ENCODE results near the gene TTC22. TPM values are rescaled to one million over a fixed set of nuclear protein-coding genes. Genes with fewer than 3 reads are reported as not detected.
A peak's percentile ranks its signal among the peaks of the same experiment; 100 is the strongest.

Gene TTC22
- not detected for total RNA-seq (ENCODE audit: unreplicated experiment)
- long read RNA-seq: 0 reads

- peak; percentile 19 for DNase-seq (ENCODE audit: low spot score)
- H3K4me3 Mint-ChIP-seq (ENCODE audit: unreplicated experiment): no peak within 1 kb of the TSS
- no peaks in the 10 kb centered on the region for H3K4me1 Mint-ChIP-seq (ENCODE audit: unreplicated experiment)
- H3K36me3 Mint-ChIP-seq (ENCODE audit: low read depth, unreplicated experiment): peaks cover 4% of the 10 kb centered on the region
- peaks cover 3% of the 10 kb centered on the region for H3K27me3 Mint-ChIP-seq (ENCODE audit: unreplicated experiment)
- no peak for TF ChIP-seq CTCF (IDR thresholded peaks at IDR 0.05; ENCODE audit: unreplicated experiment)
- no peak within 1 kb of the TSS for H3K27ac Mint-ChIP-seq (ENCODE audit: unreplicated experiment)
- H3K9me3 Mint-ChIP-seq (ENCODE audit: unreplicated experiment): no peaks in the 10 kb centered on the region
Observed at GRCh38 chr1:54800899-54801759, at the start of gene TTC22. Gene TTC22, minus strand, starts transcription at chr1:54801323. Its CDS starts 160 bp downstream, at chr1:54801163.

GRCh38 chr1:54850737-54851136, 49.6 kb upstream of the TTC22 start:
- Mint-ChIP-seq H3K27ac (ENCODE audit: unreplicated experiment) (no peak overlapping the region), H3K4me1 (ENCODE audit: unreplicated experiment) (no peaks in the 10 kb centered on the region), H3K9me3 (ENCODE audit: unreplicated experiment) (no peaks in the 10 kb centered on the region), H3K36me3 (ENCODE audit: low read depth, unreplicated experiment) (peaks cover 53% of the 10 kb centered on the region), H3K4me3 (ENCODE audit: unreplicated experiment) (no peak overlapping the region), H3K27me3 (ENCODE audit: unreplicated experiment) (peaks cover 2% of the 10 kb centered on the region)
- no peak for TF ChIP-seq CTCF (IDR thresholded peaks at IDR 0.05; ENCODE audit: unreplicated experiment)
- DNase-seq (ENCODE audit: low spot score): no peak

GRCh38 chr1:54850069-54850730, 49.1 kb upstream of the TTC22 start:
- Mint-ChIP-seq H3K27ac (ENCODE audit: unreplicated experiment) (no peak overlapping the region), H3K27me3 (ENCODE audit: unreplicated experiment) (peaks cover 2% of the 10 kb centered on the region), H3K36me3 (ENCODE audit: low read depth, unreplicated experiment) (peaks cover 53% of the 10 kb centered on the region), H3K4me3 (ENCODE audit: unreplicated experiment) (no peak overlapping the region), H3K4me1 (ENCODE audit: unreplicated experiment) (no peaks in the 10 kb centered on the region), H3K9me3 (ENCODE audit: unreplicated experiment) (no peaks in the 10 kb centered on the region)
- no peak for DNase-seq (ENCODE audit: low spot score)
- no peak for TF ChIP-seq CTCF (IDR thresholded peaks at IDR 0.05; ENCODE audit: unreplicated experiment)

GRCh38 chr1:54849219-54850068, 48.3 kb upstream of the TTC22 start:
- no peak for DNase-seq (ENCODE audit: low spot score)
- H3K9me3 Mint-ChIP-seq (ENCODE audit: unreplicated experiment): no peaks in the 10 kb centered on the region
- no peak for TF ChIP-seq CTCF (IDR thresholded peaks at IDR 0.05; ENCODE audit: unreplicated experiment)
- no peak overlapping the region for H3K27ac Mint-ChIP-seq (ENCODE audit: unreplicated experiment)
- H3K27me3 Mint-ChIP-seq (ENCODE audit: unreplicated experiment): peaks cover 2% of the 10 kb centered on the region
- no peaks in the 10 kb centered on the region for H3K4me1 Mint-ChIP-seq (ENCODE audit: unreplicated experiment)
- peaks cover 49% of the 10 kb centered on the region for H3K36me3 Mint-ChIP-seq (ENCODE audit: low read depth, unreplicated experiment)
- no peak overlapping the region for H3K4me3 Mint-ChIP-seq (ENCODE audit: unreplicated experiment)

All from endothelial cell (in vitro differentiated cells).